Transverse colon (tissue), 4 donors: ENCODE measurements around the gene PRM2. TPM values are rescaled to one million over a fixed set of nuclear protein-coding genes. Genes with fewer than 3 reads are reported as not detected.

ENCODE experiments used
- DNase-seq: peaks from one replicate; pipeline ENCODE4 v3.0.0-alpha.2; 2019
- H3K27ac ChIP-seq, 4 donors: fragments of 200-600 bp; sonication (generic); 2 replicates each; pipeline ENCODE4 v1.5.1; 2016 to 2018; ENCODE audit warnings: inconsistent platforms in 4 of 4
- H3K27me3 ChIP-seq: fragments of 200-600 bp; sonication (generic); 2 replicates; pipeline ENCODE4 v1.5.1; 2017; ENCODE audit warnings: inconsistent platforms
- H3K36me3 ChIP-seq, 4 donors: fragments of 200-600 bp; sonication (generic); 2 replicates each; pipeline ENCODE4 v1.5.1; 2017 to 2019; ENCODE audit warnings: inconsistent platforms in 4 of 4
- H3K4me1 ChIP-seq, 4 donors: fragments of 200-600 bp; sonication (generic); 2 replicates each; pipeline ENCODE4 v1.5.1; 2017 to 2020; ENCODE audit warnings: inconsistent platforms in 4 of 4
- H3K4me3 ChIP-seq, 4 donors: fragments of 200-600 bp; sonication (generic); 1 replicate in 1 of 4; 2 replicates in 3 of 4; pipeline versions ENCODE4 v1.5.1 to v1.6.1; 2017 to 2019; ENCODE audit warnings: inconsistent platforms in 4 of 4
- H3K9me3 ChIP-seq, 2 donors: fragments of 200-600 bp; sonication (generic); 2 replicates each; pipeline ENCODE4 v1.5.1; 2017 to 2019; ENCODE audit warnings: inconsistent platforms in 2 of 2
- EP300 ChIP-seq: sonication (generic); formaldehyde crosslinking; IDR thresholded peaks from one replicate; pipeline ENCODE4 v1.6.1; 2017; ENCODE audit warnings: antibody characterized with exemption, low read depth
- POLR2A ChIP-seq: fragments of 450-650 bp; IDR thresholded peaks from one replicate; pipeline ENCODE4 v1.6.1; 2016; ENCODE audit warnings: antibody characterized with exemption, mild to moderate bottlenecking, moderate library complexity
- POLR2AphosphoS5 ChIP-seq, 3 donors: sonication (generic); formaldehyde crosslinking; IDR thresholded peaks; one replicate each; pipeline ENCODE4 v1.6.1; 2016; ENCODE audit warnings: antibody characterized with exemption in 3 of 3
- WGBS, 2 donors: methylation state at CpG; one replicate each; pipeline ENCODE4 v1.1.5; 2018; ENCODE audit warnings: low coverage in 1 of 2; 5-methylcytosine and 5-hydroxymethylcytosine counted together
- in situ Hi-C, 4 donors: fragments of 200-750 bp; cut with MboI; loops; one replicate each; pipeline versions ENCODE4 v1.15.0 to v1.15.1; 2017; ENCODE audit warnings: low sequenced_read_pairs in 3 of 4, low pct_ligation_motif_present in 1 of 4, low pct_unique_long_range_greater_than_20kb in 1 of 4
- intact Hi-C: fragments of 100-400 bp; cut with DNase I; formaldehyde crosslinking; loops from one replicate; pipeline ENCODE4 v1.15.1; 2023; ENCODE audit warnings: low total_unique reads
- total RNA-seq, 4 donors: library from RNA; depleted of rRNA; stranded (reverse); fragments of >200 nt; gene quantifications; one replicate each; pipeline ENCODE4 v1.1.0, GENCODE V29; 2016
- TF ChIP-seq, protein P1 (sequence below), 5 experiments: fragments of 200-600 bp in 3 of 5; fragments of 450-650 bp in 2 of 5; sonication (generic) in 3 of 5; IDR thresholded peaks; 1 replicate in 2 of 5; 2 replicates in 3 of 5; pipeline ENCODE4 v1.5.1; 2016 to 2017; ENCODE audit warnings: antibody characterized with exemption in 5 of 5, inconsistent platforms in 3 of 5, mild to moderate bottlenecking in 2 of 5, moderate library complexity in 1 of 5

The PRM2 gene
- total RNA-seq, 4 donors from 2014 or later = not detected

DNA sequence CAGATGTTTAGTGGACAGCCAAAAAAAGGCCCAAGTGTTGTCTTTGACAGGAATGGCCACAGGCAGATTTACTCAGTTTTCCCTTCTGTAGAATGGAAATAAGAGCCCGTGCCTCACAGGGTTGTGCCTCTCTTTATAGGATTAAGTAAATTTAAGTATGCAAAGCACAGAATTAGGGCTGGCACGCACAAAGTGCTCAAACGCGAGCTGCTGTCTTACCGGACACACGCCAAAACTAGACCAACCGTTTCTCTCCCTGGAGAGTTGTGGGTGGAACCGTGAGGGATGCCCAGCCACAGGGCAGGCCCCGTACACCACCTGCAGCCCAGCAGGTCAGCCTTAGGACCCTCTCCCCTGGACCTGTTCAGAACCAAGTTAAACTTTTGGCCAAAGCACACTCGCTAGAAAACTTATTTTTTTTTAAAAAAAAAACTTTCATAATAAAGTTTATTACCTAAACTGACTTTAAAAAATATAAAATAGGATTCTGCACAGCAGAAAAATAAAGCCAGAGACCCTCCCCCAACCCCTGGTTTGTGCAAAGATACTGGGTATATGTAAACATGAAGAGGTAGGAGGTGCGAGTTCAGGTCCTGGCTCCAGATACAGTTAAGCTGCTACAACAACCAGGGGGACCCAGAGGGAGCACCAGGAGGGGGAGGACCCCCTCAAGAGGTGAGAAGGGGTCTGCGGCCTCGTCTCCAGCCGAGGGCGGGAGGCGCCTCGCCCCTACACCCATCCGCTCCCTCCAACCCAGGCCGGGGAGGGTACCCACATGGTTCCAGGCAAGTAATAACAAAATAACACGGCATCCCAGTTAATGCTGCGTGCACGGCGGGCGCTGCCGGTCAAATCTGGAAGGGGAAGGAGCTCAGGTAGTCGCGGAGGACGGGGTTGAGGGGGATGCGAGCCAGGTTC, 22.0 kb downstream of the PRM2 start:
- intact Hi-C loops (loop anchor here (10.0 kb wide), 3 partner anchors 101 to 179 kb away; no protein-coding TSS in a partner anchor), in situ Hi-C loops (loop anchor here (10.0 to 25.0 kb wide), 2 partner anchors 108 to 289 kb away; no protein-coding TSS in a partner anchor)
- peak overlapping the region in 3 of 4 donors; percentile 78 to 96 (median 84) for H3K4me3 ChIP-seq
- 43 to 58% methylated on average over 4 to 29 of the region's 29 CpGs for WGBS, 2 donors
- DNase-seq = no peak
- H3K27me3 ChIP-seq = no peaks in the 10 kb centered on the region
- H3K36me3 ChIP-seq = no peaks in the 10 kb centered on the region
- H3K27ac ChIP-seq = peak overlapping the region; percentile 96 to 99 (median 98)
- no peaks in the 10 kb centered on the region for H3K9me3 ChIP-seq
- TF ChIP-seq POLR2AphosphoS5 (IDR thresholded peaks at IDR 0.05) (no peak), EP300 (no peak)
- TF ChIP-seq, protein P1, sequence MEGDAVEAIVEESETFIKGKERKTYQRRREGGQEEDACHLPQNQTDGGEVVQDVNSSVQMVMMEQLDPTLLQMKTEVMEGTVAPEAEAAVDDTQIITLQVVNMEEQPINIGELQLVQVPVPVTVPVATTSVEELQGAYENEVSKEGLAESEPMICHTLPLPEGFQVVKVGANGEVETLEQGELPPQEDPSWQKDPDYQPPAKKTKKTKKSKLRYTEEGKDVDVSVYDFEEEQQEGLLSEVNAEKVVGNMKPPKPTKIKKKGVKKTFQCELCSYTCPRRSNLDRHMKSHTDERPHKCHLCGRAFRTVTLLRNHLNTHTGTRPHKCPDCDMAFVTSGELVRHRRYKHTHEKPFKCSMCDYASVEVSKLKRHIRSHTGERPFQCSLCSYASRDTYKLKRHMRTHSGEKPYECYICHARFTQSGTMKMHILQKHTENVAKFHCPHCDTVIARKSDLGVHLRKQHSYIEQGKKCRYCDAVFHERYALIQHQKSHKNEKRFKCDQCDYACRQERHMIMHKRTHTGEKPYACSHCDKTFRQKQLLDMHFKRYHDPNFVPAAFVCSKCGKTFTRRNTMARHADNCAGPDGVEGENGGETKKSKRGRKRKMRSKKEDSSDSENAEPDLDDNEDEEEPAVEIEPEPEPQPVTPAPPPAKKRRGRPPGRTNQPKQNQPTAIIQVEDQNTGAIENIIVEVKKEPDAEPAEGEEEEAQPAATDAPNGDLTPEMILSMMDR (IDR thresholded peaks at IDR 0.05) = no peak
- H3K4me1 ChIP-seq = peaks cover 11 to 40% (median 32%) of the 10 kb centered on the region in 4 donors

- peaks cover 4 to 30% (median 23%) of the 10 kb centered on the region in 4 donors for H3K4me1 ChIP-seq
- no peaks in the 10 kb centered on the region for H3K36me3 ChIP-seq
- no peaks in the 10 kb centered on the region for H3K27me3 ChIP-seq
- intact Hi-C loops (loop anchor here (10.0 kb wide), 3 partner anchors 101 to 179 kb away; no protein-coding TSS in a partner anchor), in situ Hi-C loops (loop anchor here (10.0 to 25.0 kb wide), 2 partner anchors 109 to 289 kb away; no protein-coding TSS in a partner anchor)
- H3K27ac ChIP-seq = peak overlapping the region in 3 of 4 donors; percentile 96 to 99 (median 99)
- peak overlapping the region in 3 of 4 donors; percentile 2 to 84 (median 3) for H3K4me3 ChIP-seq
- no peaks in the 10 kb centered on the region for H3K9me3 ChIP-seq
- TF ChIP-seq EP300 (no peak), POLR2A (no peak), POLR2AphosphoS5 (IDR thresholded peaks at IDR 0.05) (no peak)
- TF ChIP-seq, protein P1 (IDR thresholded peaks at IDR 0.05) = no peak
- no peak for DNase-seq
- WGBS, 2 donors = 76 to 88% methylated on average over 1 to 5 of the region's 5 CpGs
These were observed 23.0 kb downstream of the PRM2 start for GRCh38 chr16:11253009-11253994.

DNA sequence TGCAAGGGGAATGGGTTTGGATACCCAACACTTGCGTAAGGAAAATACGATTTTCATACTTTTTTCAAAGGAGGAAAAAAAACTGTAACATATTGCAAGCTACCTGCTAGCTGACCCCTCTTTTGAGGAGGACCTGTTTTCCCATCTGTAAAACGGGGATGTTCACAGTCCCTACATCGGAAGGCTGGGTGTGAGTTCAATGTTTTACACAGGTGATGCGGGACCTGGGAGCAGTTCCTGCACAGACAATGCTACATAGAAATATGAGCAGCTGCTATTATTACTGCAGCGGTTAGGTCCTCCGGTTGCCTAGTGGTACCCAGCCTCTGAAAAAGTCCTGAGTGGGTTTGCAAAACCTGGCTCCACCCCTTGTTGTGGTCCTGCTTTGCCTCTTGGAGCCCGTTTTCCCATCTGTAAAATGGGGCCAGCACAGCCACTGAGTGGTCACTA, 23.8 kb downstream of the PRM2 start:
- Histone ChIP-seq H3K27ac (peak overlapping the region in 1 of 4 donors; percentile 35), H3K27me3 (no peaks in the 10 kb centered on the region), H3K4me3 (peak overlapping the region in 1 of 4 donors; percentile 3), H3K36me3 (no peaks in the 10 kb centered on the region), H3K4me1 (peaks cover 2 to 27% (median 20%) of the 10 kb centered on the region in 4 donors), H3K9me3 (no peaks in the 10 kb centered on the region)
- TF ChIP-seq POLR2A (no peak), EP300 (no peak), POLR2AphosphoS5 (IDR thresholded peaks at IDR 0.05) (no peak)
- TF ChIP-seq, protein P1 (IDR thresholded peaks at IDR 0.05) = no peak
- in situ Hi-C loops (loop anchor here (10.0 to 25.0 kb wide), 2 partner anchors 110 to 288 kb away; no protein-coding TSS in a partner anchor), intact Hi-C loops (loop anchor here (10.0 kb wide), 3 partner anchors 102 to 178 kb away; no protein-coding TSS in a partner anchor)
- no peak for DNase-seq
- WGBS, 2 donors = 85% methylated on average over 8 of the region's 8 CpGs; no CpG with 5 or more reads in 1 of the 2 donors
